ENCODE measurements around the gene CYP11A1.

Gene CYP11A1

GRCh38 chr15:74400313-74400860 lies 32.9 kb upstream of the CYP11A1 start:
- DNase-seq (ENCODE audit: extremely low read depth, low read depth): no peak
- no peak for TF ChIP-seq CTCF (IDR thresholded peaks at IDR 0.05; ENCODE audit: low read depth, low read length)

GRCh38 chr15:74399511-74400312 lies 32.3 kb upstream of the CYP11A1 start:
- no peak for TF ChIP-seq CTCF (IDR thresholded peaks at IDR 0.05; ENCODE audit: low read depth, low read length)
- DNase-seq (ENCODE audit: extremely low read depth, low read depth): no peak

- TF ChIP-seq CTCF (IDR thresholded peaks at IDR 0.05; ENCODE audit: low read depth, low read length): no peak
- DNase-seq (ENCODE audit: extremely low read depth, low read depth): no peak
Observed at GRCh38 chr15:74399100-74399499, 31.7 kb upstream of the CYP11A1 start.

- DNase-seq (ENCODE audit: extremely low read depth, low read depth): no peak
- TF ChIP-seq CTCF (IDR thresholded peaks at IDR 0.05; ENCODE audit: low read depth, low read length): no peak
Observed at GRCh38 chr15:74398183-74398582, 30.7 kb upstream of the CYP11A1 start.

- no peak for DNase-seq (ENCODE audit: extremely low read depth, low read depth)
- no peak for TF ChIP-seq CTCF (IDR thresholded peaks at IDR 0.05; ENCODE audit: low read depth, low read length)
Observed at GRCh38 chr15:74397239-74398068, 30.0 kb upstream of the CYP11A1 start.

- no peak for TF ChIP-seq CTCF (IDR thresholded peaks at IDR 0.05; ENCODE audit: low read depth, low read length)
- no peak for DNase-seq (ENCODE audit: extremely low read depth, low read depth)
Observed at GRCh38 chr15:74396445-74397238, 29.2 kb upstream of the CYP11A1 start.

Measured in AG09319 (cell line).